ENCODE measurements around the gene ALOX5AP.

The ALOX5AP gene

GRCh38 chr13:30800107-30800506 is 64.8 kb downstream of the ALOX5AP start:
- H3K4me3 Mint-ChIP-seq: no peak overlapping the region
- no peak for ATAC-seq
- peaks cover 36% of the 10 kb centered on the region for H3K4me1 Mint-ChIP-seq
- H3K27ac Mint-ChIP-seq: no peak overlapping the region
- no peak for DNase-seq
- H3K36me3 Mint-ChIP-seq (ENCODE audit: low read depth): no peaks in the 10 kb centered on the region
- no peaks in the 10 kb centered on the region for H3K9me3 Mint-ChIP-seq
- H3K27me3 Mint-ChIP-seq: no peaks in the 10 kb centered on the region

- Mint-ChIP-seq H3K9me3 (no peaks in the 10 kb centered on the region), H3K4me3 (no peak overlapping the region), H3K27ac (no peak overlapping the region), H3K27me3 (no peaks in the 10 kb centered on the region), H3K36me3 (ENCODE audit: low read depth) (no peaks in the 10 kb centered on the region), H3K4me1 (peaks cover 16% of the 10 kb centered on the region)
- DNase-seq: no peak
- ATAC-seq: no peak
These were observed 67.2 kb downstream of the ALOX5AP start for GRCh38 chr13:30802501-30802900.

DNA sequence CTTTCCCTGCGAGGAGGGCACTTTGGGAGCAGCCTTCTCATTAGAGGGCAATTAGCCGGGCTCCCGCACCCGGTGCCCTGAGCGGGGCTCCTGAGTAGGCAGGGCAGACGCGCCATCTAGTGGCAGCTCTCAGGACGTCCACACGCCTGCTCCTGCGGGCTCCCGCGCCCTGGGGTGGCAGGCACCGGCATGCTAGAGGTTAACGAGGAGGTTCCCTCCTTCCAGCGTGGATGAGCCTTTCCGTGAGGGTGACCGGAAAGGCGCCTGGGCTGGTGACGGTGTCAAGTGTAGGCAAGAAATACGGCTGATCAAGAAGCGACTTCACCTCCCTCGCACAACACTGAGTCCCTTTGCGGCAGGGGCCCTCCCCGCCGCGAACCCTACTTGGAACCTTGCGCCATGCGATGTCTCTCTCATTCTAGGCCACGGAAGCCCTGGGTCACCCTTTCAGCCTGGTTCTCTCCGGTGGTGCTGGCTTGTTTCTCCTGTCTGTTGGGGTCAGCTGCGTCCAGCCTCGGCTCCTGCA is 67.7 kb downstream of the ALOX5AP start:
- Mint-ChIP-seq H3K27ac (no peak overlapping the region), H3K4me3 (no peak overlapping the region), H3K9me3 (no peaks in the 10 kb centered on the region), H3K27me3 (no peaks in the 10 kb centered on the region), H3K36me3 (ENCODE audit: low read depth) (no peaks in the 10 kb centered on the region), H3K4me1 (peaks cover 12% of the 10 kb centered on the region)
- ATAC-seq: peak; percentile 99
- peak; percentile 87 for DNase-seq

DNA sequence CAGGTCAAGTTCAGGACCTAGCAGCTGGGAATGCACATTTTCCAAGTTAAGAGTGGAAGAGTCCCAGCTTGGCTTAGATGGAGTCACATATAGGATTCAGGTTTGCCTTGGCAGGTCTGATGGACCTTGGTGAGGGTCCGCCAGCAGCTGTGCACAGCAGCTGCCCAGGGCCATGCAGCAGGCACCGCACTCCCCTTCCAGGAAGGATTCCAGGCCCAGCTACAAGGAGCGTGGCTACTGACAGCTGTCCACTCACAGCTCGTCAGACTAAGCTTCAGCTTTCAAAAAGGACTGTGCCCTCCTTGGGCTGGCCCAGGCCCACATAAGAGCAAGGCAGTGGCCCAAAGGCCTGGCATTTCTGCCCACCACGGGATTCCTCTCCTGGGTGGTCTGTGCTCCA is 68.4 kb downstream of the ALOX5AP start:
- no peak for DNase-seq
- no peaks in the 10 kb centered on the region for H3K9me3 Mint-ChIP-seq
- no peaks in the 10 kb centered on the region for H3K36me3 Mint-ChIP-seq (ENCODE audit: low read depth)
- no peak for ATAC-seq
- H3K4me3 Mint-ChIP-seq: no peak overlapping the region
- no peaks in the 10 kb centered on the region for H3K27me3 Mint-ChIP-seq
- no peak overlapping the region for H3K27ac Mint-ChIP-seq
- H3K4me1 Mint-ChIP-seq: peaks cover 18% of the 10 kb centered on the region

GRCh38 chr13:30804474-30804873 is 69.1 kb downstream of the ALOX5AP start:
- Mint-ChIP-seq H3K4me3 (no peak overlapping the region), H3K36me3 (ENCODE audit: low read depth) (no peaks in the 10 kb centered on the region), H3K27me3 (no peaks in the 10 kb centered on the region), H3K27ac (no peak overlapping the region), H3K4me1 (peaks cover 20% of the 10 kb centered on the region), H3K9me3 (no peaks in the 10 kb centered on the region)
- DNase-seq: no peak
- ATAC-seq: no peak

- no peaks in the 10 kb centered on the region for H3K36me3 Mint-ChIP-seq (ENCODE audit: low read depth)
- ATAC-seq: no peak
- peaks cover 20% of the 10 kb centered on the region for H3K4me1 Mint-ChIP-seq
- DNase-seq: no peak
- H3K27ac Mint-ChIP-seq: no peak overlapping the region
- no peak overlapping the region for H3K4me3 Mint-ChIP-seq
- H3K27me3 Mint-ChIP-seq: no peaks in the 10 kb centered on the region
- H3K9me3 Mint-ChIP-seq: no peaks in the 10 kb centered on the region
These were observed 69.8 kb downstream of the ALOX5AP start for GRCh38 chr13:30805132-30805537.

- ATAC-seq: no peak
- no peaks in the 10 kb centered on the region for H3K27me3 Mint-ChIP-seq
These were observed 70.3 kb downstream of the ALOX5AP start for GRCh38 chr13:30805603-30806011.

DNA sequence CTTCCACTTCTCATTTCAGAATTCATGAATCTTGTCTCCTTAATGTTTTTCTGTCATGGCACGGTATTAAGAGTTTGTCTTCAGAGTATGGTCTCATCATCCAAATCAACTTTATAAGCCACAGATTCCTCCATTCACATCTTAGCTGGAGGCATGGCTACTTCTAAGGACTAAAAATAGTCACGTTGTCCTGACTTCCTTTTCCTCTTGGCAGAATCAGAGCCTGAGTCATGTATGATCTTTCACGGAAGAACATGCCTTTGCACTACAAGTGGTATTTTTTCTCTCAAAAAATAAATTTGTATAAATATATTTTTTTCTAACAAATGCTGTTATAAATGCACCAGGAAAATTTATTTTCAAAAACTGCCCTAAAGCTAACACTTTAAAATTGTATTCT is 71.4 kb downstream of the ALOX5AP start:
- DNase-seq: no peak
- Mint-ChIP-seq H3K36me3 (ENCODE audit: low read depth) (no peaks in the 10 kb centered on the region), H3K27ac (no peak overlapping the region)

More at GRCh38 chr13:30805603-30806011, 70.3 kb downstream of the ALOX5AP start:
- no peak for DNase-seq
- Mint-ChIP-seq H3K27ac (no peak overlapping the region), H3K4me1 (peaks cover 20% of the 10 kb centered on the region), H3K36me3 (ENCODE audit: low read depth) (no peaks in the 10 kb centered on the region), H3K9me3 (no peaks in the 10 kb centered on the region), H3K4me3 (no peak overlapping the region)

DNA sequence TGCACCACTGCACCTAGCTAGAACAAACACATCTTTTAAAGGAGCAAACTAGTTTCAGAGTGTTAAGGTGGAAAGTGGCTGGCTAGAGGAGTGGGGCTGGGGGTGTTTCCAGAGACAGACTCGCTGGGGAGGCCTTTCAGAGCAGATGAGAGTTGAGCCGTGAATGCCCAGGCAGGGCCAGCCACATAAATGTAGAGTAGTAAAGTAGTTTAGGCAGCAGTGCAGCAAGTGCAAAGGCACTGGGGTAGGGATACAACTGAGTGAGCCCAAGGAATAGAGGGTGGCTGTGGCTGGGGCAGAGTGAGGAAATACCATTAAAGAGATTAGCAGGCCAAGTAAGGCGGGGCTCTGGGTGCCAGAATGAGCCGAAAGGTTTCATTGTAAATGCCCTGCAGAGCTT is 72.0 kb downstream of the ALOX5AP start:
- DNase-seq: no peak
- Mint-ChIP-seq H3K9me3 (no peaks in the 10 kb centered on the region), H3K27me3 (no peaks in the 10 kb centered on the region), H3K27ac (no peak overlapping the region), H3K36me3 (ENCODE audit: low read depth) (no peaks in the 10 kb centered on the region), H3K4me1 (peaks cover 20% of the 10 kb centered on the region), H3K4me3 (no peak overlapping the region)
- ATAC-seq: no peak

More for the DNA sequence above, 71.4 kb downstream of the ALOX5AP start:
- no peaks in the 10 kb centered on the region for H3K27me3 Mint-ChIP-seq
- no peaks in the 10 kb centered on the region for H3K9me3 Mint-ChIP-seq
- no peak for ATAC-seq
- no peak overlapping the region for H3K4me3 Mint-ChIP-seq
- H3K4me1 Mint-ChIP-seq: peaks cover 20% of the 10 kb centered on the region

- DNase-seq: no peak
- no peak overlapping the region for H3K4me3 Mint-ChIP-seq
- no peaks in the 10 kb centered on the region for H3K36me3 Mint-ChIP-seq (ENCODE audit: low read depth)
- H3K9me3 Mint-ChIP-seq: no peaks in the 10 kb centered on the region
- H3K27me3 Mint-ChIP-seq: no peaks in the 10 kb centered on the region
- ATAC-seq: peak; percentile 72
- H3K27ac Mint-ChIP-seq: no peak overlapping the region
- peaks cover 10% of the 10 kb centered on the region for H3K4me1 Mint-ChIP-seq
These were observed 73.3 kb downstream of the ALOX5AP start for GRCh38 chr13:30808600-30808999.

DNA sequence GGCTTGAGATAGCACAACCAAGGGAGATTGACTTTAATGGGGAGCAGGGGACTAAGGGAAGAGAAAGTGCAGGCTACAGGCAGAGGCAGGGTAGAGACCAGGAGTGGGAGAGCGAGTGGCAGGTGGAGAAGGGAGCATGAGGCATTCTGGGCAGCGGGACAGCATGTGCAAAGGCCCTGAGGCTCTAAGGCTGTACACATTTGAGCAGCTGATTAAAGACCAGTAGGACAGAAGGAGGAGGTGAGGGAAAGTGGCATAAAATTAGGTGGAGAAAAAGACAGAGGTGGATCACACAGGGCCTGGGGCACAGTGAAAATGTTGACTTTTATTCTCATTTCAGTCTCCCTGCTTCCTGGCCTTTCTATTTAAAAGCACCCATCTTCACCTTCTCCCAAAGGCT is 74.4 kb downstream of the ALOX5AP start:
- Mint-ChIP-seq H3K36me3 (ENCODE audit: low read depth) (no peaks in the 10 kb centered on the region), H3K9me3 (no peaks in the 10 kb centered on the region), H3K27ac (no peak overlapping the region), H3K4me3 (no peak overlapping the region), H3K4me1 (peaks cover 10% of the 10 kb centered on the region), H3K27me3 (no peaks in the 10 kb centered on the region)
- DNase-seq (no peak), ATAC-seq (no peak)

DNA sequence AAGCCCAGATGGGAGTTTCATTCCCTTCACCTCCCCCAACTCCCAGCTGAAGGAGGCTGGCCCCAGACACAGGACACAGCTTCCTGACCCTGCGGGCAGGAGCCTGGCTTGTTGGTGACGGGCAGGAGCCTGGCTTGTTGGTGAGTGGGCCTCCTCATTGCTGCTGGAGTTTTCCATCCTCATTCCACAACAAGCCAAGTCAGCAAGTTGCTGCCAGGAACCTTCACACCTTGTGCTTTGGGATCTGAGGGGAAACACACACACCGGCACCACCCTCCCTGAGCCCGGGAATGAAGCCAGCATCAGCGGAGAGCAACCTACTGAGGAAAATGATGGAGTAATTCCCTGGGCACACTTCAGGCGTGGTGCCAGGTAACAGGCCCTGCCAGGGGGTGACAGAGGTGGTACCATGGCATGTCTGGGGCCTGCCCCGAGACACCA is 74.9 kb downstream of the ALOX5AP start:
- H3K4me3 Mint-ChIP-seq: no peak overlapping the region
- no peak for ATAC-seq

DNA sequence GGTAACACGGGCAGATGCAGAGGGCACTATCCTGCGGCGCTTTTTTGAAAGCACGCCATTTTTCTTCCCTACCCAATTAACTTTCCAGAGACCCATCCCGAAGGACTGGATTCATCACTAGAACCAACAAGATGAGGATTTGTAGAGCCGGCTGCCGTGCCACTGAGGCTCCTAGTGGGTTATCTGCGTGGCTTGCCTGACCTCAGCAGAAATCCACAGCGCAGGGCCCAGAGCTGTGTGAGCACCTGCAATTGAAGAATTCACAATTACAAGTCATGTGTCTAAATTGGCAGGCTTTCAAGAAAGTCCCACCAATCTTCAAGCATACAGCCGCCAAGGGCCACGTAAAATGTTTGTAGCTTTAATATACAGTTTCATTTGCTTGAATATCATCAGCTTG is 75.5 kb downstream of the ALOX5AP start:
- no peaks in the 10 kb centered on the region for H3K27me3 Mint-ChIP-seq
- no peaks in the 10 kb centered on the region for H3K9me3 Mint-ChIP-seq
- H3K36me3 Mint-ChIP-seq (ENCODE audit: low read depth): no peaks in the 10 kb centered on the region
- no peak for DNase-seq
- ATAC-seq: no peak
- H3K27ac Mint-ChIP-seq: no peak overlapping the region
- H3K4me1 Mint-ChIP-seq: peaks cover 10% of the 10 kb centered on the region
- H3K4me3 Mint-ChIP-seq: no peak overlapping the region

More for the DNA sequence above, 74.9 kb downstream of the ALOX5AP start:
- H3K27ac Mint-ChIP-seq: no peak overlapping the region
- no peaks in the 10 kb centered on the region for H3K36me3 Mint-ChIP-seq (ENCODE audit: low read depth)
- DNase-seq: no peak
- H3K9me3 Mint-ChIP-seq: no peaks in the 10 kb centered on the region
- peaks cover 10% of the 10 kb centered on the region for H3K4me1 Mint-ChIP-seq
- H3K27me3 Mint-ChIP-seq: no peaks in the 10 kb centered on the region

Data from activated naive CD8-positive, alpha-beta T cell treated with anti-CD3 and anti-CD28 coated beads, Interleukin-2, amount 50 U/mL, for 24 hours (primary cell).